ENCODE data around the gene HAAO. TPM values are rescaled to one million over a fixed set of nuclear protein-coding genes. Genes with fewer than 3 reads are reported as not detected.

Gene HAAO
- total and polyA plus RNA-seq, 2 of the 8 experiments (the other 6 are each of a cell fraction or from before 2014, with no cell fraction given): 2.5 to 7.0 TPM

- TF ChIP-seq CTCF (IDR thresholded peaks at IDR 0.05; ENCODE audit: control extremely low read depth in 1 of 3, insufficient read depth in 1 of 3, low read depth in 1 of 3, low read length in 3 of 3) (no peak), CREB1 (IDR thresholded peaks at IDR 0.05) (no peak), TEAD4 (IDR thresholded peaks at IDR 0.05; ENCODE audit: low read depth, low read length) (no peak), HDAC2 (IDR thresholded peaks at IDR 0.05; ENCODE audit: borderline replicate concordance in 1 of 2, low read depth in 2 of 2, low read length in 2 of 2) (no peak)
These were observed 8.9 kb downstream of the HAAO start (continued) for GRCh38 chr2:42783511-42783910.

All from H1 (cell line).